ENCODE results near the gene ERC2.

The ERC2 gene

DNA sequence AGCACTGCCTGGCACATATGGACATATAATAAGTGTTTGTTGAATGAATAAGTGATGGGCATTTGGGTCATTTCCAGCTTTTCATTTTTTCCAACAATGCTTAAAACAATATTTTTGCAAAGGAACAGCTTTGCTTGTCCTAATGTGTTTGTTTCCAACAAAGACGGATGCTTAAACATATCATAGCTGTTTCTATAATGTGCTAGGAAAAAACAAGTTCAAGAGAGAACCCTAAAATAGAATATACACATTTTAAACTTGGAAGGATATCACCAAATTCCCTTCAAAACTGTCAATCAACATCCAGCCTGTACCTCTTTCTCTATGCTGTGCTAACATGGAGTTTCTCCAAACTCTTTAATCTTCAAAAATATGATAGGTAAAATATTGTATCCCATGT lies 756.6 kb downstream of the ERC2 start:
- no peak overlapping the region for H3K4me3 ChIP-seq (ENCODE audit: low read length, poor library complexity, severe bottlenecking)
- H3K36me3 ChIP-seq (ENCODE audit: insufficient read depth, low read length): no peaks in the 10 kb centered on the region
- H3K4me1 ChIP-seq (ENCODE audit: insufficient read depth, low read length, poor library complexity, severe bottlenecking): no peaks in the 10 kb centered on the region
- H3K79me2 ChIP-seq (ENCODE audit: insufficient read depth, low read length): no peaks in the 10 kb centered on the region
- no peaks in the 10 kb centered on the region for H3K9me2 ChIP-seq (replicated peaks; ENCODE audit: low read depth, low read length)
- H3K4me2 ChIP-seq (ENCODE audit: low read depth, low read length, poor library complexity, severe bottlenecking): no peak overlapping the region
- H3K27me3 ChIP-seq (ENCODE audit: insufficient read depth, low read length, poor library complexity, severe bottlenecking): no peaks in the 10 kb centered on the region
- no peaks in the 10 kb centered on the region for H3K9me3 ChIP-seq (ENCODE audit: insufficient read depth, low read depth, low read length)
- no peak for TF ChIP-seq EZH2phosphoT487 (IDR thresholded peaks at IDR 0.05; ENCODE audit: borderline replicate concordance)
- TF ChIP-seq, protein P1, sequence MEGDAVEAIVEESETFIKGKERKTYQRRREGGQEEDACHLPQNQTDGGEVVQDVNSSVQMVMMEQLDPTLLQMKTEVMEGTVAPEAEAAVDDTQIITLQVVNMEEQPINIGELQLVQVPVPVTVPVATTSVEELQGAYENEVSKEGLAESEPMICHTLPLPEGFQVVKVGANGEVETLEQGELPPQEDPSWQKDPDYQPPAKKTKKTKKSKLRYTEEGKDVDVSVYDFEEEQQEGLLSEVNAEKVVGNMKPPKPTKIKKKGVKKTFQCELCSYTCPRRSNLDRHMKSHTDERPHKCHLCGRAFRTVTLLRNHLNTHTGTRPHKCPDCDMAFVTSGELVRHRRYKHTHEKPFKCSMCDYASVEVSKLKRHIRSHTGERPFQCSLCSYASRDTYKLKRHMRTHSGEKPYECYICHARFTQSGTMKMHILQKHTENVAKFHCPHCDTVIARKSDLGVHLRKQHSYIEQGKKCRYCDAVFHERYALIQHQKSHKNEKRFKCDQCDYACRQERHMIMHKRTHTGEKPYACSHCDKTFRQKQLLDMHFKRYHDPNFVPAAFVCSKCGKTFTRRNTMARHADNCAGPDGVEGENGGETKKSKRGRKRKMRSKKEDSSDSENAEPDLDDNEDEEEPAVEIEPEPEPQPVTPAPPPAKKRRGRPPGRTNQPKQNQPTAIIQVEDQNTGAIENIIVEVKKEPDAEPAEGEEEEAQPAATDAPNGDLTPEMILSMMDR (conservative IDR thresholded peaks at IDR 0.05; ENCODE audit: low read length): no peak
- no peaks in the 10 kb centered on the region for H4K20me1 ChIP-seq (ENCODE audit: insufficient read depth, low read length, poor library complexity, severe bottlenecking)
- H2AFZ ChIP-seq (ENCODE audit: low read length): no peak overlapping the region
- no peaks in the 10 kb centered on the region for H3F3A ChIP-seq (ENCODE audit: low read depth)
- H3K9ac ChIP-seq (ENCODE audit: low read depth, low read length, poor library complexity, severe bottlenecking): no peak overlapping the region

GRCh38 chr3:55709411-55710012 lies 758.8 kb downstream of the ERC2 start:
- no peak for TF ChIP-seq EZH2phosphoT487 (IDR thresholded peaks at IDR 0.05; ENCODE audit: borderline replicate concordance)
- TF ChIP-seq, protein P1 (conservative IDR thresholded peaks at IDR 0.05; ENCODE audit: low read length): no peak
- no peaks in the 10 kb centered on the region for H3K27me3 ChIP-seq (ENCODE audit: insufficient read depth, low read length, poor library complexity, severe bottlenecking)
- no peaks in the 10 kb centered on the region for H3K9me3 ChIP-seq (ENCODE audit: insufficient read depth, low read depth, low read length)
- H3K4me1 ChIP-seq (ENCODE audit: insufficient read depth, low read length, poor library complexity, severe bottlenecking): no peaks in the 10 kb centered on the region
- no peak overlapping the region for H3K4me2 ChIP-seq (ENCODE audit: low read depth, low read length, poor library complexity, severe bottlenecking)
- H3K4me3 ChIP-seq (ENCODE audit: low read length, poor library complexity, severe bottlenecking): no peak overlapping the region
- no peaks in the 10 kb centered on the region for H3K79me2 ChIP-seq (ENCODE audit: insufficient read depth, low read length)
- H3K36me3 ChIP-seq (ENCODE audit: insufficient read depth, low read length): no peaks in the 10 kb centered on the region
- no peaks in the 10 kb centered on the region for H4K20me1 ChIP-seq (ENCODE audit: insufficient read depth, low read length, poor library complexity, severe bottlenecking)
- H3K9me2 ChIP-seq (replicated peaks; ENCODE audit: low read depth, low read length): no peaks in the 10 kb centered on the region
- no peak overlapping the region for H2AFZ ChIP-seq (ENCODE audit: low read length)
- no peak overlapping the region for H3K9ac ChIP-seq (ENCODE audit: low read depth, low read length, poor library complexity, severe bottlenecking)
- H3F3A ChIP-seq (ENCODE audit: low read depth): no peaks in the 10 kb centered on the region

- TF ChIP-seq, protein P1 (conservative IDR thresholded peaks at IDR 0.05; ENCODE audit: low read length): no peak
- TF ChIP-seq EZH2phosphoT487 (IDR thresholded peaks at IDR 0.05; ENCODE audit: borderline replicate concordance): no peak
- no peak overlapping the region for H3K4me3 ChIP-seq (ENCODE audit: low read length, poor library complexity, severe bottlenecking)
- no peaks in the 10 kb centered on the region for H3K4me1 ChIP-seq (ENCODE audit: insufficient read depth, low read length, poor library complexity, severe bottlenecking)
- no peaks in the 10 kb centered on the region for H3K9me3 ChIP-seq (ENCODE audit: insufficient read depth, low read depth, low read length)
- H3K9me2 ChIP-seq (replicated peaks; ENCODE audit: low read depth, low read length): no peaks in the 10 kb centered on the region
- H3K36me3 ChIP-seq (ENCODE audit: insufficient read depth, low read length): no peaks in the 10 kb centered on the region
- H2AFZ ChIP-seq (ENCODE audit: low read length): no peak overlapping the region
- H3F3A ChIP-seq (ENCODE audit: low read depth): no peaks in the 10 kb centered on the region
- H4K20me1 ChIP-seq (ENCODE audit: insufficient read depth, low read length, poor library complexity, severe bottlenecking): no peaks in the 10 kb centered on the region
- H3K79me2 ChIP-seq (ENCODE audit: insufficient read depth, low read length): no peaks in the 10 kb centered on the region
- H3K27me3 ChIP-seq (ENCODE audit: insufficient read depth, low read length, poor library complexity, severe bottlenecking): no peaks in the 10 kb centered on the region
- no peak overlapping the region for H3K9ac ChIP-seq (ENCODE audit: low read depth, low read length, poor library complexity, severe bottlenecking)
- H3K4me2 ChIP-seq (ENCODE audit: low read depth, low read length, poor library complexity, severe bottlenecking): no peak overlapping the region
Measured at GRCh38 chr3:55708921-55709320, 759.3 kb downstream of the ERC2 start.
